ENCODE data around the gene TBXA2R.

The TBXA2R gene

DNA sequence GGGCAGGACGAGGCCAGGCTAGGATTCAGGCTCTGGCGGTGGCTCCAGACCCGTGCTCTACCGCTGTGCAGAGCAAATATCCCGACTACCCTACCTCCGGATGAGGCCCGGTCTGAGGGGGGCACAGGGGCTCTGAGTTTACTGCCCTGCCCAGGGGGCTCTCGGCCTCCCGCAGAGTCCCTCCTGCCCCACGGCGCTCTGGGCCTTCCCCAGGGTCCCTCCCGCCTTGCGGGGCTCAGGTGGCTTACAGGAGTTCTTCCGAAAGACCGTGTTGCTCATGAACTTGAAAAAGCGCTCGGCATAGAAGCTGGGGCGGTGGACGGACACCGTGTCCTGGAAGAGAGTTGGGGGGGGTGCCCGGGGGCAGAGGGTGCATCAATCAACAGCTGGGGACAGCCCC is 39.1 kb upstream of the TBXA2R start:
- Histone ChIP-seq H3K27me3 (ENCODE audit: control insufficient read depth, insufficient read depth, low read length) (no peaks in the 10 kb centered on the region), H3K36me3 (ENCODE audit: control insufficient read depth, insufficient read depth, low read length) (peaks cover 18% of the 10 kb centered on the region), H3K27ac (ENCODE audit: low read depth, low read length) (no peak overlapping the region), H3K4me3 (ENCODE audit: low read length) (no peak overlapping the region), H3K4me1 (ENCODE audit: control insufficient read depth, insufficient read depth, low read length) (no peaks in the 10 kb centered on the region), H3K9ac (ENCODE audit: low read length) (no peak overlapping the region)

DNA sequence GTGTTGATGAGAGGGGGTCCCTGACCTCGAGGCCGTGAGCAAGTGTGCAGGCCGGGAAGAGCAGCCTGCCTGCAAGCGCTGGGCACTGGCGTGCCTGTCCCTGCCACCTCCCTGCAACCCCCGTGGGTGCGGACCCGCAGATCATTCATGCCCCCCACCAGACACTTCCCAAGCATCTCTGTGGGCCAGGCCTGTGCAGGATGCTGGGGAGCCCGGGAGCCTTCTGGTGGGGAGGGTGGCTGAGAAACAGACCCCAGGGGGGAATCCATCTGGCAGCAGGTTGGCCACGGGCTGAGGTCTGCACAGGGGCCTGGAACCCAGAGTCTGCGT is 38.4 kb upstream of the TBXA2R start:
- no peak overlapping the region for H3K27ac ChIP-seq (ENCODE audit: low read depth, low read length)
- peaks cover 18% of the 10 kb centered on the region for H3K36me3 ChIP-seq (ENCODE audit: control insufficient read depth, insufficient read depth, low read length)
- H3K4me3 ChIP-seq (ENCODE audit: low read length) = no peak overlapping the region
- H3K9ac ChIP-seq (ENCODE audit: low read length) = no peak overlapping the region
- no peaks in the 10 kb centered on the region for H3K27me3 ChIP-seq (ENCODE audit: control insufficient read depth, insufficient read depth, low read length)
- no peaks in the 10 kb centered on the region for H3K4me1 ChIP-seq (ENCODE audit: control insufficient read depth, insufficient read depth, low read length)

DNA sequence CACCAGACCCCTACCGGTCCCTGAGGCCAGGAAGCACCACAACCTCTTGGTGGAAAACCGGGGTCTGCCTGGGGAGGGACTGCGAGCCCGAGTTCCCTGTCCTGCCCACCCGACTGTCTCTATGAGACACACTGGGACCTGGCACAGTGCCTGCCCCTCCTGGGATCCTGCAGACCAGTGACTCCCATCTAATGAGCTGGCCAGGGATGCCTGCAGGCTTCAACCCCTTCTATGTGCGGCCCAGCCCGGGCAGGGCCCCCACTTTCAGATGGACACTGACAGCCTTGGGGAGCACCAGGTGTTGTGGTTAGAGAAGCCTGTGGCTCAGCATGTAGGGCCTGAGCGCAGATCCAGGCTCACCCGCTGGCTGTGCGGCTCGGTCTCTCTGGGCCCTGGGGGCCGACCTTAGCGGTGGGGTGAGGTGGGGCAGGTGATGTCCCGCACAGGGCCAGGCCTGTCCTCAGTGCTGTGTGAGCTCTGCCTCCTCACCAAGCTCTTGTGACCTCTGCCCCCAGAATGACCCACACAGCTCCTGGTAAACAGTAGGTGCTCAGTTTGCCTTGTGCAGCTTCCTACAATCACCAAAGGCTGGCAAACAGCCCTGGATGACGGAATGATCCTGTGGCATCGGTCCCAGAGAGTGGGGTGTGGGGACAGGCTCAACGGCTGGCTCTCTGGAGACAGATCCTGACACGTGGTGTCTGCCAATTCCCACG is 37.8 kb upstream of the TBXA2R start:
- Histone ChIP-seq H3K36me3 (ENCODE audit: control insufficient read depth, insufficient read depth, low read length) (peaks cover 23% of the 10 kb centered on the region), H3K4me1 (ENCODE audit: control insufficient read depth, insufficient read depth, low read length) (no peaks in the 10 kb centered on the region), H3K27ac (ENCODE audit: low read depth, low read length) (no peak overlapping the region), H3K4me3 (ENCODE audit: low read length) (no peak overlapping the region), H3K27me3 (ENCODE audit: control insufficient read depth, insufficient read depth, low read length) (no peaks in the 10 kb centered on the region), H3K9ac (ENCODE audit: low read length) (no peak overlapping the region)

DNA sequence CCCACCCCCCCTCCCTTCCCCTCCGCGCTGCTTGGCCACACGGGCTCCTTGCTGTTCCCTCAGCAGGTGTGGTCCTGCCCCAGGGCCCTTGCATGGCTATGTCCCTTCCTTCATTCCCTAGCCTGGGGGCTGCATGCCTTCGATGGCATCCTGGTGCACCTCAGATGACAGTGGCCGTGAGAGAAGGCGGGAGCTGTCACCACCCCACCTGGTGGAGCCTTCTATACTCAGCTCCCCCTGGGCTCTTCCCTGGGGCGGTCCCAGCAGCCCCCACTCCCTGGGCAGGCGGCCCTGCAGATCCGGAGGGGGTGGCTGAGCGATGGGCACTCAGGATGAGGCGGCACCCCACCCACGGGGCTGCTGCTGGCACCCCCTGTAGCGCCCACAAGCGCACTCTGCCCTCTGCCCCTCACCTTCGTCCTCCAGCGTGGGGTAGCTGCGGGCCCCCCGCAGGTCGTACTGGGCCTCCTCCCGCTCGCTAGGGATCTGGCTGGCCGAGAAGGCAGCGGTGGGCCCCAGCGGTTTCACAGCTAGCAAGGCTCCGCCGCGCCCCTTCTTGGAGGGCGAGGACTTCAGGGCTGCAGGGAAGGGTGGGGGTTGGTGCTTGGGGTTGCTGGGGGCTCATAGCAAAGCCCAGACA is 37.1 kb upstream of the TBXA2R start:
- Histone ChIP-seq H3K4me1 (ENCODE audit: control insufficient read depth, insufficient read depth, low read length) (no peaks in the 10 kb centered on the region), H3K4me3 (ENCODE audit: low read length) (no peak overlapping the region), H3K27me3 (ENCODE audit: control insufficient read depth, insufficient read depth, low read length) (no peaks in the 10 kb centered on the region), H3K27ac (ENCODE audit: low read depth, low read length) (no peak overlapping the region), H3K36me3 (ENCODE audit: control insufficient read depth, insufficient read depth, low read length) (peaks cover 28% of the 10 kb centered on the region), H3K9ac (ENCODE audit: low read length) (no peak overlapping the region)

DNA sequence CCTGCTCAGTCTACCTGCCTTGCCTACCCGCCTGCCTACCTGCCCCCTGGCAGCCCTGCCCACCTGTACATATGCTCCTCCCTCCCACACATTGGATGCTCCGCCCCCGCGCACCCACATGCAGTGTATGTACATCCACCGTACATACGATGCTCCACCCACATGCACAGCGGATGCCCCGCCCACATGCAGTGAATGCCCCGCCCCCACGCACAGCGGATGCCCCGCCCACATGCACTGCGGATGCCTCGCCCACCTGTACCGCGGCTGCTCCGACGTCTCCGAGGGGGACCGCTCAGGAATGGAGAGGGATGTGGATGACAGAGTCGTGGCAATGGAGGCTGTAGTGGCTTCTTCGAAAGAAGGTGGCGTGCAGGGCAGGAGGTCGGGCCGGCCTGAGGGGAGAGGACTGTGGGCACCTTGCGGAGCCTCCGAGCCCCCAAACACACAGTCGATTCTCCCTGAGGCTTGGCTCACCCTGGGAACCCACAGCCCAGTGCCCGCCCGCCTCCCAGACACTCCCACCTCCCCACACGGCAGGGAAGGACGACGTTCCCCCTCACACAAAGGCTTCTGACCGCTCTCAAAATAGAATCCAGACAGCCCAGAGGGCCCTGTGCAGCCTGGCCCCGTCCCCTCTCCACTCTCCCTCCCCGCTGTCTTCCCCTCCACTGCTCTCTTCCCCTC is 36.5 kb upstream of the TBXA2R start:
- no peak overlapping the region for H3K27ac ChIP-seq (ENCODE audit: low read depth, low read length)
- no peak overlapping the region for H3K9ac ChIP-seq (ENCODE audit: low read length)
- no peaks in the 10 kb centered on the region for H3K4me1 ChIP-seq (ENCODE audit: control insufficient read depth, insufficient read depth, low read length)
- H3K4me3 ChIP-seq (ENCODE audit: low read length) = no peak overlapping the region
- no peaks in the 10 kb centered on the region for H3K27me3 ChIP-seq (ENCODE audit: control insufficient read depth, insufficient read depth, low read length)
- H3K36me3 ChIP-seq (ENCODE audit: control insufficient read depth, insufficient read depth, low read length) = peaks cover 32% of the 10 kb centered on the region

DNA sequence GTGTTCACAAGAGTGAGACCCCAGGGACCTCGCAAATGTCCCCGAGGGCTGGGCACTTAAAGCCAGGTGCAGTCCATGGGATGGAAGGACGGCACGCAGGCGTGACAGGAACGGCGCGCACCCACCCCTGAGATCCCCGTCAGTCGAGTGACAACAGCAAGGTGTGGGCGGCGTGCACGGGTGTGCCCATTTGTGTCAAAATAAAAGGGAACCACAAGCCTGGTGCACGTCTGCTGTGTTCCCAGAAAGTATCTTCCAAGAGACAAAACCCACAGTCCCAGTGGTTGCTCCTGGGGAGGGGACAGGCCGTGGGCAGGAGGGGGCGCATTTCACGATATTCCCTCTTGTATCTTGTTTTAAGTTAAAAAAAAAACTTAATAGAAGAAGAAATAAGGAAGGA is 35.6 kb upstream of the TBXA2R start:
- no peak overlapping the region for H3K27ac ChIP-seq (ENCODE audit: low read depth, low read length)
- H3K4me3 ChIP-seq (ENCODE audit: low read length) = no peak overlapping the region
- H3K36me3 ChIP-seq (ENCODE audit: control insufficient read depth, insufficient read depth, low read length) = peaks cover 32% of the 10 kb centered on the region
- no peak overlapping the region for H3K9ac ChIP-seq (ENCODE audit: low read length)
- no peaks in the 10 kb centered on the region for H3K27me3 ChIP-seq (ENCODE audit: control insufficient read depth, insufficient read depth, low read length)
- no peaks in the 10 kb centered on the region for H3K4me1 ChIP-seq (ENCODE audit: control insufficient read depth, insufficient read depth, low read length)

DNA sequence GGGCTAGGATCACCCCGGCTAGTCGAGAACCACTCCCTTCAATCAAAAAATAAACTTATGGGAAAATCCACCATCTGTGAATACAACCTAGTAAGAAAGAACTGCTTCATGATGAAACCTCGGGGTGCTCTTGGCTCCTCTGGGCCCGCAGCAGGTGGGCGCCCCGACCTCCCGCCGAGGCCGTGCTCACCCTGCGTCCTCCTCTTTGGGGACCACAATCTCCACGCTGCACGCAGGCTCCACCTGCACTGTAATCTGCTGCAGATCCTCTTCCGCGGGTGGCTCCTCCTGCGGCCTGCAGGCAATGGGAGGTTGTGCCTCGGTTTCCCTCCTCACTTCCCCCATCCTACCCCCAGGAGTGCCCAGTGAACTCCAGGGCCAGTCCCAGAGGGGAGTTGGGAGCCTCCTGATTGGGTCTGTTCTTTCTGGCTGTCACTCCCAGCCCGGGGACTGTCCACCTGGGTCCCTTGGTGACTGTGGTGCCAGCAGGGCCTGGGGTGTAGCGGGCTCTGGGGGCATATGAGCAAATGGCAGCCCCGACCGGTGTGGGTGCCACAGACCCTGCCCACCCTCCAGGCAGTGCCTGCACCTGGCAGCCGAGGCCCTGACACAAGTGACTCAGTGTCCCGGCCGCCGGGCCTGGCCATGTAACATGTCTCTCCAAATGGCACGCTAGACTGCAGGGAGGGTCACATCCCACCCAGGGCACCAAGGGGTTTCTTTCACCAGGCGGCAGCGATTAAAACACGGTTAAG is 35.0 kb upstream of the TBXA2R start:
- Histone ChIP-seq H3K27ac (ENCODE audit: low read depth, low read length) (no peak overlapping the region), H3K4me3 (ENCODE audit: low read length) (no peak overlapping the region), H3K4me1 (ENCODE audit: control insufficient read depth, insufficient read depth, low read length) (no peaks in the 10 kb centered on the region), H3K36me3 (ENCODE audit: control insufficient read depth, insufficient read depth, low read length) (peaks cover 34% of the 10 kb centered on the region), H3K27me3 (ENCODE audit: control insufficient read depth, insufficient read depth, low read length) (no peaks in the 10 kb centered on the region), H3K9ac (ENCODE audit: low read length) (no peak overlapping the region)

DNA sequence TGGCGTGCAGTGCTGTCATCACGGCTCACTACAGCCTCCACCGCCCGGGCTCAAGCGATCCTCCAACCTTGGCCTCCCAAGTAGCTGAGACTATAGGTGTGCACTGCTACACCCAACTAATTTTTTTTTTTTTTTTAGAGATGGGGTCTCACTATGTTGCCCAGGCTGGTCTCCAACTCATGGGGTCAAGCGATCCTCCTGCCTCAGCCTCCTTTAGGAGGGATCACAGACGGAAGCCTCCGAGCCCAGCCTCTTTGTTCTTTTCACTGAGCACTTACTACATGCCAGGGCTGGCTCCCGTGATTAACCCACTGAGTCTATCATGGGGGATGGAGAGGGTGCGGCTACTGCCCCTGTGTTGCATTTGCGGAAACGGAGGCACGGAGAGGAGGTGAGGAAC is 32.8 kb upstream of the TBXA2R start:
- Histone ChIP-seq H3K27me3 (ENCODE audit: control insufficient read depth, insufficient read depth, low read length) (no peaks in the 10 kb centered on the region), H3K4me1 (ENCODE audit: control insufficient read depth, insufficient read depth, low read length) (no peaks in the 10 kb centered on the region), H3K36me3 (ENCODE audit: control insufficient read depth, insufficient read depth, low read length) (peaks cover 21% of the 10 kb centered on the region), H3K9ac (ENCODE audit: low read length) (no peak overlapping the region), H3K4me3 (ENCODE audit: low read length) (no peak overlapping the region), H3K27ac (ENCODE audit: low read depth, low read length) (no peak overlapping the region)

DNA sequence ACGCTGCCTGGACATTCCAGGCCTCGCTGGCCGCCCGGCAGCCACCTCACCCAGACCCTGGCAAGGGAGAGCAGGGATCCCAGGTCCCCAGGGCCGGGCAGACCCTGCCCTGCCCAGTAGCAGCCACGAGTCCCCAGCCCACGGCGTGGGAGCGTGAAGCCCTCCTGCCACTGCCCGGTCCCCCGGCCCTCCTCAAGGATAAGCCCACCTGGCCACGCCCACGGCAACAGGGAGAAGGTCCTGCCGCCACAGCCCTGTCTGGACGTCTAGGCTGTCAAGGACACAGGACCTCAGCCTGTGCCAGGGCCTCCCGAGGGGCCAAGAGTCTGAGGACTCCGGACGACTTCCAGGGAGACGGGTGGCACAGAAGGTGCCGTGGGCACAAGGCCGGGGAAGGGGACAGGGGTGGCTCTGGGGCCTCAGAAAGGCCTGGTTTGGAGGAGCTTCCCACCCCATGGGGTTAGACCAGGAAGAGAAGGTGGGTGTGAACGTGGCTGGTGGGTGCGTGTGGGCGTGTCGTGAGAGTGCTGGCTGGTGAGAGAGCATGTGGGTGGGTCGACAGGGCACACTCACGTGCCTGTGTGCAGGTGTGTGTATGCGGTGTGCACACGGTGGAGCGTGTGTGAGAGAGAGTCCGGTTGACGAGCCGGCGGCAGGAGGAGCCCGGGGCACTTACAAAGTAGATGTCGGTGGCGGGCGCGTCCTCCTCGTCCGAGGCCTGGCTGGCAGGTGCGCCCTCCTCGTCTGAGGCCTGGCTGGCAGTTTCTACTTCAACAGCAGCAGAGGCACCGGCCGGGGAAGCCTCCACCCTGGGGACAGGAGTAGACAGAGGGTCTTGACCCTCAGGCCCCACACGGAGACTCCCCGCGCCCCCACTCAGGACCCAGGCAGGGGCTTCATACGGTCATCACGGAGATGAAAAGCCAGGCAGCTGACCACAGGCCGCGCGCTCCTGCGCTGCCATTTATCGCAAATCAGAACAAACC is 31.8 kb upstream of the TBXA2R start:
- Histone ChIP-seq H3K4me3 (ENCODE audit: low read length) (no peak overlapping the region), H3K27ac (ENCODE audit: low read depth, low read length) (no peak overlapping the region), H3K4me1 (ENCODE audit: control insufficient read depth, insufficient read depth, low read length) (no peaks in the 10 kb centered on the region), H3K36me3 (ENCODE audit: control insufficient read depth, insufficient read depth, low read length) (peaks cover 21% of the 10 kb centered on the region), H3K9ac (ENCODE audit: low read length) (no peak overlapping the region), H3K27me3 (ENCODE audit: control insufficient read depth, insufficient read depth, low read length) (no peaks in the 10 kb centered on the region)

DNA sequence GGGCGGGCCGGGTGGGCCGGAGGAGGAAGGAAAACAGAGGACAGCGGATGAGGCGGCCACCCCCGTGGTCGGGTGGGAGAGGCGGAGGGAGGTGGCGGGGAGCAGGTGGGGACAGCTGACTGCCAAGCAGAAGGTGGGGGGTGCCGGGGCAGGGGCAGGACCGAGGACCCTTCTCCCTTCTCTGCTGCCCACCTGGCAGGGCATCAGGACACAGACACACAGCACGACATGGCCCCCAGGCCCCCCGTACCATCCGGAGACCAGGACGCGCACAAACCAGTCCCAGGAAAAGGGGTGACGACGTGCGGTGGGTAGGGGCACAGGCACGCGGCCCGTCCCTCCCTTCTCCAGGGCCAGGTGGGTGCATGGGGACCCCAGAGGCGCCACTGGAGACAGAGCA is 30.9 kb upstream of the TBXA2R start:
- H3K9ac ChIP-seq (ENCODE audit: low read length) = no peak overlapping the region
- peaks cover 17% of the 10 kb centered on the region for H3K36me3 ChIP-seq (ENCODE audit: control insufficient read depth, insufficient read depth, low read length)
- no peaks in the 10 kb centered on the region for H3K27me3 ChIP-seq (ENCODE audit: control insufficient read depth, insufficient read depth, low read length)
- H3K27ac ChIP-seq (ENCODE audit: low read depth, low read length) = no peak overlapping the region
- H3K4me1 ChIP-seq (ENCODE audit: control insufficient read depth, insufficient read depth, low read length) = no peaks in the 10 kb centered on the region
- no peak overlapping the region for H3K4me3 ChIP-seq (ENCODE audit: low read length)

DNA sequence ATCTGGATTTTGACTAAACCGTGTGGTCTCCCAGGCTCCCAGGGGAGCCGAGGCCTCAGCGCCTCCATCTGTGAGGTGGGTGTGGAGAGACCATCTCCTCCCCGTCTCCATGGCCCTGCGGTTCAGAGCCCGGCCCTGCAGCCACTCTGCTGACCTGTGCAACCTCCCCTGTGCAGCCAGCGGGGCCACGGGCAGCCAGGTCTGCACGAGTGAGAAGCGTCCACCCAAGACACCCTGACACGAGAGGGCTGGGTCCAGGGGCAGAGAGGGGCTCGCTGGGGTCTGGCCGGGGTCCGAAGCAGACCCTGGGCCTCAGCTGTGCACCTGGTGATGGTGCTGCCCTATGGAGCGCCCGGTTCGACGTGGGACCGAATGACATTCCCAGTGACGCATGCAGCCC is 30.3 kb upstream of the TBXA2R start:
- Histone ChIP-seq H3K36me3 (ENCODE audit: control insufficient read depth, insufficient read depth, low read length) (peaks cover 17% of the 10 kb centered on the region), H3K4me3 (ENCODE audit: low read length) (no peak overlapping the region), H3K27ac (ENCODE audit: low read depth, low read length) (no peak overlapping the region), H3K27me3 (ENCODE audit: control insufficient read depth, insufficient read depth, low read length) (no peaks in the 10 kb centered on the region), H3K9ac (ENCODE audit: low read length) (no peak overlapping the region), H3K4me1 (ENCODE audit: control insufficient read depth, insufficient read depth, low read length) (no peaks in the 10 kb centered on the region)
